SK-N-SH (cell line): ENCODE data around the gene SLC25A41.
A peak's percentile ranks its signal among the peaks of the same experiment; 100 is the strongest.

Experiments
- EP300 ChIP-seq, 2 experiments: IDR thresholded peaks; 2 replicates each; pipeline versions ENCODE4 v1.4.0 to v1.6.1; 2012; ENCODE audit warnings: borderline replicate concordance in 1 of 2, low read depth in 1 of 2, low read length in 1 of 2
- EZH2phosphoT487 ChIP-seq: fragments of 200-600 bp; sonication (generic); IDR thresholded peaks from 2 replicates; pipeline ENCODE4 v1.6.1; 2017; ENCODE audit warnings: low read depth, mixed run types, mild to moderate bottlenecking, antibody characterized with exemption, moderate library complexity, borderline replicate concordance
- FOSL2 ChIP-seq: IDR thresholded peaks from 2 replicates; pipeline ENCODE4 v1.4.0; 2012; ENCODE audit warnings: low read depth, mild to moderate bottlenecking, moderate library complexity, borderline replicate concordance
- FOXJ3 ChIP-seq: sonication (generic); formaldehyde crosslinking; IDR thresholded peaks from 2 replicates; pipeline ENCODE4 v1.5.1; 2020; ENCODE audit warnings: mild to moderate bottlenecking, missing genetic modification reagents
- MXI1 ChIP-seq: IDR thresholded peaks from 2 replicates; pipeline ENCODE4 v1.6.1; 2012; ENCODE audit warnings: mild to moderate bottlenecking, low read depth, low read length, improper control_type of control experiment
- RAD21 ChIP-seq: IDR thresholded peaks from 2 replicates; pipeline ENCODE4 v1.6.1; 2012; ENCODE audit warnings: mild to moderate bottlenecking, low read length
- RFX5 ChIP-seq: IDR thresholded peaks from 2 replicates; pipeline ENCODE4 v1.6.1; 2012; ENCODE audit warnings: mild to moderate bottlenecking, improper control_type of control experiment, low read length
- TAF1 ChIP-seq: IDR thresholded peaks from 2 replicates; pipeline ENCODE4 v1.6.1; 2012; ENCODE audit warnings: low read depth, mild to moderate bottlenecking, low read length, moderate library complexity, borderline replicate concordance
- TF ChIP-seq, protein P1 (sequence below): fragments of 200-600 bp; sonication (generic); IDR thresholded peaks from 2 replicates; pipeline ENCODE4 v1.6.1; 2017; ENCODE audit warnings: antibody characterized with exemption, mild to moderate bottlenecking, moderate library complexity
- TF ChIP-seq, protein P2 (sequence below): fragments of 150-350 bp; IDR thresholded peaks from 2 replicates; pipeline ENCODE4 v1.6.1; 2017; ENCODE audit warnings: antibody characterized with exemption, low read length, low read depth, borderline replicate concordance
- TF ChIP-seq, protein P3 (sequence below): IDR thresholded peaks from 2 replicates; pipeline ENCODE4 v1.6.1; 2012; ENCODE audit warnings: mild to moderate bottlenecking, low read depth, low read length, moderate library complexity

DNA sequence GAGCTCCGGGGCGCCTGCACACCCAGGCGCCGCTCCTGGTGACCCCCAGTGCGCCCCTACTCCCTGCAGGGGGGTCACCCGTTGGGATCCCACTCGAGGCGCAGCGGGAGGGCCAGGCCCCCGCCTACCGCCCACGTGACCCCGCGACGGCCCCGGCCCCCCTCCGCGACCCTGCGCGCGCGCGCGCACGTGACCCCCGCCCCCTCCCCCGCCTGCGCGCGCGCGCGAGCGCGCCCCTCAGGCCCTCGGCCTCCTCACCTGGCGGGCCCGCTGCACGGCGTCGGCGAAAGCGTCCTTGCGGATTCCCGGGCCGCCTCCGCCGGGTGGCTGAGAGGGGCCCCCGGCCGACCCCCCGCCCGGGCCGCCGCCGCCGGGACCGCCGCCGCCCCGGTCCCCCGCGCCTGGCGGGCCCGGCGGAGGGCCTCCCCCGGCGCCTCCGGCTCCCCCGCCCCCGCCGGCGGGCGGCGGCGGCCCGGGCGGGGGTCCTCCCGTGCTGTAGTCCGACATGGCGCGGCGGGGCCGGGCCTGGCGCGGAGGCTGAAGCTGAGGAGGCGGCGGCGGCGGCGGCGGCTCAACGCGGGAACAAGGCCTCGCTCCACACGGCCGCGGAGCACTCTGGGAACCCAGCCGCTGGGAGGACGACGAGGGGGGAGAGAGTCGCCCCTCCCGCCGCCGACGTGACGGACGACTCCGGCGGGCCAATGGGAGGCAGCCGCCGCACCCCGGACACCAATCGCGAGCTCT is 9.2 kb downstream of the SLC25A41 start, which contains the start of gene KHSRP:
- TF ChIP-seq, protein P1, sequence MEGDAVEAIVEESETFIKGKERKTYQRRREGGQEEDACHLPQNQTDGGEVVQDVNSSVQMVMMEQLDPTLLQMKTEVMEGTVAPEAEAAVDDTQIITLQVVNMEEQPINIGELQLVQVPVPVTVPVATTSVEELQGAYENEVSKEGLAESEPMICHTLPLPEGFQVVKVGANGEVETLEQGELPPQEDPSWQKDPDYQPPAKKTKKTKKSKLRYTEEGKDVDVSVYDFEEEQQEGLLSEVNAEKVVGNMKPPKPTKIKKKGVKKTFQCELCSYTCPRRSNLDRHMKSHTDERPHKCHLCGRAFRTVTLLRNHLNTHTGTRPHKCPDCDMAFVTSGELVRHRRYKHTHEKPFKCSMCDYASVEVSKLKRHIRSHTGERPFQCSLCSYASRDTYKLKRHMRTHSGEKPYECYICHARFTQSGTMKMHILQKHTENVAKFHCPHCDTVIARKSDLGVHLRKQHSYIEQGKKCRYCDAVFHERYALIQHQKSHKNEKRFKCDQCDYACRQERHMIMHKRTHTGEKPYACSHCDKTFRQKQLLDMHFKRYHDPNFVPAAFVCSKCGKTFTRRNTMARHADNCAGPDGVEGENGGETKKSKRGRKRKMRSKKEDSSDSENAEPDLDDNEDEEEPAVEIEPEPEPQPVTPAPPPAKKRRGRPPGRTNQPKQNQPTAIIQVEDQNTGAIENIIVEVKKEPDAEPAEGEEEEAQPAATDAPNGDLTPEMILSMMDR = no peak
- TF ChIP-seq EZH2phosphoT487 = no peak
- TF ChIP-seq RAD21 = no peak
- TF ChIP-seq, protein P2, sequence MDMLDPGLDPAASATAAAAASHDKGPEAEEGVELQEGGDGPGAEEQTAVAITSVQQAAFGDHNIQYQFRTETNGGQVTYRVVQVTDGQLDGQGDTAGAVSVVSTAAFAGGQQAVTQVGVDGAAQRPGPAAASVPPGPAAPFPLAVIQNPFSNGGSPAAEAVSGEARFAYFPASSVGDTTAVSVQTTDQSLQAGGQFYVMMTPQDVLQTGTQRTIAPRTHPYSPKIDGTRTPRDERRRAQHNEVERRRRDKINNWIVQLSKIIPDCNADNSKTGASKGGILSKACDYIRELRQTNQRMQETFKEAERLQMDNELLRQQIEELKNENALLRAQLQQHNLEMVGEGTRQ = no peak; the same call in 1 of the 2 replicates
- peak; percentile 30; the same call in 1 of the 2 replicates for TF ChIP-seq MXI1
- TF ChIP-seq FOSL2 = no peak
- TF ChIP-seq EP300 (IDR thresholded peaks at IDR 0.05; ENCODE audit: borderline replicate concordance in 1 of 2, low read depth in 1 of 2, low read length in 1 of 2) = no peak
- TF ChIP-seq, protein P3, sequence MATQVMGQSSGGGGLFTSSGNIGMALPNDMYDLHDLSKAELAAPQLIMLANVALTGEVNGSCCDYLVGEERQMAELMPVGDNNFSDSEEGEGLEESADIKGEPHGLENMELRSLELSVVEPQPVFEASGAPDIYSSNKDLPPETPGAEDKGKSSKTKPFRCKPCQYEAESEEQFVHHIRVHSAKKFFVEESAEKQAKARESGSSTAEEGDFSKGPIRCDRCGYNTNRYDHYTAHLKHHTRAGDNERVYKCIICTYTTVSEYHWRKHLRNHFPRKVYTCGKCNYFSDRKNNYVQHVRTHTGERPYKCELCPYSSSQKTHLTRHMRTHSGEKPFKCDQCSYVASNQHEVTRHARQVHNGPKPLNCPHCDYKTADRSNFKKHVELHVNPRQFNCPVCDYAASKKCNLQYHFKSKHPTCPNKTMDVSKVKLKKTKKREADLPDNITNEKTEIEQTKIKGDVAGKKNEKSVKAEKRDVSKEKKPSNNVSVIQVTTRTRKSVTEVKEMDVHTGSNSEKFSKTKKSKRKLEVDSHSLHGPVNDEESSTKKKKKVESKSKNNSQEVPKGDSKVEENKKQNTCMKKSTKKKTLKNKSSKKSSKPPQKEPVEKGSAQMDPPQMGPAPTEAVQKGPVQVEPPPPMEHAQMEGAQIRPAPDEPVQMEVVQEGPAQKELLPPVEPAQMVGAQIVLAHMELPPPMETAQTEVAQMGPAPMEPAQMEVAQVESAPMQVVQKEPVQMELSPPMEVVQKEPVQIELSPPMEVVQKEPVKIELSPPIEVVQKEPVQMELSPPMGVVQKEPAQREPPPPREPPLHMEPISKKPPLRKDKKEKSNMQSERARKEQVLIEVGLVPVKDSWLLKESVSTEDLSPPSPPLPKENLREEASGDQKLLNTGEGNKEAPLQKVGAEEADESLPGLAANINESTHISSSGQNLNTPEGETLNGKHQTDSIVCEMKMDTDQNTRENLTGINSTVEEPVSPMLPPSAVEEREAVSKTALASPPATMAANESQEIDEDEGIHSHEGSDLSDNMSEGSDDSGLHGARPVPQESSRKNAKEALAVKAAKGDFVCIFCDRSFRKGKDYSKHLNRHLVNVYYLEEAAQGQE = no peak
- TF ChIP-seq RFX5 = peak; percentile 72; the same call in 1 of the 2 replicates
- no peak for TF ChIP-seq FOXJ3 (CRISPR knock-in tag)
- TF ChIP-seq TAF1 = peak; percentile 67; the same call in 1 of the 2 replicates
